ENCODE data around the gene SRSF10. TPM values are rescaled to one million over a fixed set of nuclear protein-coding genes. Genes with fewer than 3 reads are reported as not detected.
A peak's percentile ranks its signal among the peaks of the same experiment; 100 is the strongest.

The SRSF10 gene
- total RNA-seq, 1 experiment from 2014 or later, result 96.2 TPM

GRCh38 chr1:23980728-23981070, 572 bp upstream of the SRSF10 start:
- intact Hi-C loops (cut with micrococcal nuclease; ENCODE audit: unreplicated experiment), result loop anchor here (2.0 kb wide), 3 partner anchors 20 to 38 kb away; no protein-coding TSS in a partner anchor
- peaks cover 45% of the 10 kb centered on the region for H3K4me1 ChIP-seq (replicated peaks; ENCODE audit: insufficient read depth)
- peak overlapping the region; percentile 97 for H3K27ac ChIP-seq
- DNase-seq, result peak; percentile 64 to 81
- peaks cover 8% of the 10 kb centered on the region; the same call in 1 of the 2 replicates for H3K36me3 ChIP-seq (ENCODE audit: low read depth)
- CTCF ChIA-PET, result interaction anchor here (0.6 kb wide), 1 partner anchor 180 kb away, joined by 3 read pairs; no protein-coding TSS in a partner anchor
- peak overlapping the region; percentile 86 for H2AFZ ChIP-seq
- peaks cover 44% of the 10 kb centered on the region for H3K79me2 ChIP-seq (ENCODE audit: low read depth)
- BruUV-seq (replicated peaks), result TSS peak; percentile 94
- TF ChIP-seq, protein P1, sequence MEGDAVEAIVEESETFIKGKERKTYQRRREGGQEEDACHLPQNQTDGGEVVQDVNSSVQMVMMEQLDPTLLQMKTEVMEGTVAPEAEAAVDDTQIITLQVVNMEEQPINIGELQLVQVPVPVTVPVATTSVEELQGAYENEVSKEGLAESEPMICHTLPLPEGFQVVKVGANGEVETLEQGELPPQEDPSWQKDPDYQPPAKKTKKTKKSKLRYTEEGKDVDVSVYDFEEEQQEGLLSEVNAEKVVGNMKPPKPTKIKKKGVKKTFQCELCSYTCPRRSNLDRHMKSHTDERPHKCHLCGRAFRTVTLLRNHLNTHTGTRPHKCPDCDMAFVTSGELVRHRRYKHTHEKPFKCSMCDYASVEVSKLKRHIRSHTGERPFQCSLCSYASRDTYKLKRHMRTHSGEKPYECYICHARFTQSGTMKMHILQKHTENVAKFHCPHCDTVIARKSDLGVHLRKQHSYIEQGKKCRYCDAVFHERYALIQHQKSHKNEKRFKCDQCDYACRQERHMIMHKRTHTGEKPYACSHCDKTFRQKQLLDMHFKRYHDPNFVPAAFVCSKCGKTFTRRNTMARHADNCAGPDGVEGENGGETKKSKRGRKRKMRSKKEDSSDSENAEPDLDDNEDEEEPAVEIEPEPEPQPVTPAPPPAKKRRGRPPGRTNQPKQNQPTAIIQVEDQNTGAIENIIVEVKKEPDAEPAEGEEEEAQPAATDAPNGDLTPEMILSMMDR (conservative IDR thresholded peaks at IDR 0.05), result no peak
- TF ChIP-seq EZH2 (IDR thresholded peaks at IDR 0.05; ENCODE audit: low read depth), result no peak
- no peaks in the 10 kb centered on the region for H3K9me3 ChIP-seq (ENCODE audit: insufficient read depth, low read depth)
- POLR2A ChIA-PET (ENCODE audit: unreplicated experiment), result interaction anchor here (0.6 to 1.0 kb wide), 5 partner anchors 21 to 988 kb away, joined by 3 to 47 read pairs (median 6); partner anchors contain the start of gene PNRC2
- peak overlapping the region; percentile 94; the same call in 1 of the 2 replicates for H3K4me3 ChIP-seq
- no peaks in the 10 kb centered on the region for H3K27me3 ChIP-seq (ENCODE audit: insufficient read depth, low read depth)
- peaks cover 12% of the 10 kb centered on the region for H3F3A ChIP-seq (ENCODE audit: insufficient read depth, low read depth)
- H4K20me1 ChIP-seq (ENCODE audit: insufficient read depth), result peaks cover 34% of the 10 kb centered on the region
- H3K9me2 ChIP-seq (ENCODE audit: insufficient read depth), result no peaks in the 10 kb centered on the region
- H3K4me2 ChIP-seq, result peak overlapping the region; percentile 98

GRCh38 chr1:23979387-23979880, 693 bp downstream of the SRSF10 start:
- no peaks in the 10 kb centered on the region for H3K9me2 ChIP-seq (ENCODE audit: insufficient read depth)
- peaks cover 57% of the 10 kb centered on the region for H3K79me2 ChIP-seq (ENCODE audit: low read depth)
- no TSS peak for BruUV-seq (replicated peaks)
- POLR2A ChIA-PET (ENCODE audit: unreplicated experiment), result interaction anchor here (0.6 kb wide), 1 partner anchor 22 kb away, joined by 3 read pairs; no protein-coding TSS in a partner anchor
- CTCF ChIA-PET, result interaction anchor here (2.1 kb wide), 1 partner anchor 48 kb away, joined by 4 read pairs; no protein-coding TSS in a partner anchor
- H3K4me1 ChIP-seq (replicated peaks; ENCODE audit: insufficient read depth), result peaks cover 43% of the 10 kb centered on the region
- peaks cover 17% of the 10 kb centered on the region for H3F3A ChIP-seq (ENCODE audit: insufficient read depth, low read depth)
- peak overlapping the region; percentile 97 for H3K4me2 ChIP-seq
- DNase-seq, result no peak
- peaks cover 8% of the 10 kb centered on the region for H3K36me3 ChIP-seq (ENCODE audit: low read depth)
- intact Hi-C loops (cut with micrococcal nuclease; ENCODE audit: unreplicated experiment), result no loop called here
- H2AFZ ChIP-seq, result peak overlapping the region; percentile 89; the same call in 1 of the 2 replicates
- H3K4me3 ChIP-seq, result peak overlapping the region; percentile 94
- no peaks in the 10 kb centered on the region for H3K9me3 ChIP-seq (ENCODE audit: insufficient read depth, low read depth)
- no peaks in the 10 kb centered on the region for H3K27me3 ChIP-seq (ENCODE audit: insufficient read depth, low read depth)
- TF ChIP-seq, protein P1 (conservative IDR thresholded peaks at IDR 0.05), result no peak
- TF ChIP-seq EZH2 (IDR thresholded peaks at IDR 0.05; ENCODE audit: low read depth), result no peak
- H3K27ac ChIP-seq, result peak overlapping the region; percentile 97
- H4K20me1 ChIP-seq (ENCODE audit: insufficient read depth), result peaks cover 44% of the 10 kb centered on the region

DNA sequence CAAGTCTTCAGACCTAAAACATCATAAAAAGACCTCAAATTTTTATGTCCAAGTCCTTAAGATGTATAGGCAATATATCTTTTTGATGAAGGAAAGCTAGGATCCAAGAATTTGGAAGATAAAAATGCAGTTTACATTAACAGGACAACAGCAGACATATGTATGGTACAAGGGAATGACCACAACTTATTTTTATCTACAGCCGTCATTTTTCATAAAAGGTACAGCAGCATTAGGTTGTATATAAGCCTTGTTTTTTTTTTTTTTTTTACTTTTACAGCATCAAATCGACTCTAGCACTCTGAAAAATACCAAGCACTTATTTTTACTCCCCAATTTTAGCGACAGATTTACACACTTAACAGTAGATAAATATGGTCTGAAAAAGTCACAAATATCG, 1.3 kb downstream of the SRSF10 start:
- H3K9me3 ChIP-seq (ENCODE audit: insufficient read depth, low read depth), result no peaks in the 10 kb centered on the region
- peaks cover 63% of the 10 kb centered on the region for H3K79me2 ChIP-seq (ENCODE audit: low read depth)
- H3K27me3 ChIP-seq (ENCODE audit: insufficient read depth, low read depth), result no peaks in the 10 kb centered on the region
- ChIA-PET POLR2A (ENCODE audit: unreplicated experiment) (no interaction called here), CTCF (interaction anchor here (2.1 kb wide), 1 partner anchor 49 kb away, joined by 4 read pairs; no protein-coding TSS in a partner anchor)
- H3K27ac ChIP-seq, result no peak overlapping the region; the same call in 1 of the 2 replicates
- intact Hi-C loops (cut with micrococcal nuclease; ENCODE audit: unreplicated experiment), result no loop called here
- no peaks in the 10 kb centered on the region for H3K9me2 ChIP-seq (ENCODE audit: insufficient read depth)
- peak overlapping the region; percentile 97 for H3K4me2 ChIP-seq
- TF ChIP-seq EZH2 (IDR thresholded peaks at IDR 0.05; ENCODE audit: low read depth), result no peak
- TF ChIP-seq, protein P1 (conservative IDR thresholded peaks at IDR 0.05), result no peak
- H4K20me1 ChIP-seq (ENCODE audit: insufficient read depth), result peaks cover 44% of the 10 kb centered on the region
- no peak for DNase-seq
- H3K4me1 ChIP-seq (replicated peaks; ENCODE audit: insufficient read depth), result peaks cover 38% of the 10 kb centered on the region
- peaks cover 8% of the 10 kb centered on the region for H3K36me3 ChIP-seq (ENCODE audit: low read depth)
- BruUV-seq (replicated peaks), result no TSS peak
- peaks cover 17% of the 10 kb centered on the region for H3F3A ChIP-seq (ENCODE audit: insufficient read depth, low read depth)
- H3K4me3 ChIP-seq, result peak overlapping the region; percentile 94
- H2AFZ ChIP-seq, result no peak overlapping the region
